HepG2 (cell line): ENCODE data around the gene C5AR2. TPM values are rescaled to one million over a fixed set of nuclear protein-coding genes. Genes with fewer than 3 reads are reported as not detected.

ENCODE experiments used
- BORCS8-MEF2B ChIP-seq: sonication (generic); formaldehyde crosslinking; IDR thresholded peaks from 2 replicates; pipeline ENCODE4 v1.8.0; 2022; ENCODE audit warnings: mild to moderate bottlenecking, missing genetic modification reagents
- CEBPZ ChIP-seq: IDR thresholded peaks from 2 replicates; pipeline ENCODE4 v1.6.1; 2012; ENCODE audit warnings: low read length, improper control_type of control experiment
- FOXA3 ChIP-seq: IDR thresholded peaks from 2 replicates; pipeline ENCODE4 v1.6.1; 2016; ENCODE audit warnings: missing genetic modification reagents, missing compliant biosample characterization
- MATR3 ChIP-seq: sonication (generic); formaldehyde crosslinking; IDR thresholded peaks from 2 replicates; pipeline ENCODE4 v1.4.0; 2020; ENCODE audit warnings: missing genetic modification reagents
- PLRG1 ChIP-seq: fragments of 450-650 bp; conservative IDR thresholded peaks from 2 replicates; pipeline ENCODE4 v1.6.1; 2016
- TBX3 ChIP-seq: fragments of 450-650 bp; IDR thresholded peaks from 2 replicates; pipeline ENCODE4 v1.6.1; 2017; ENCODE audit warnings: antibody characterized with exemption, mild to moderate bottlenecking, inconsistent platforms, borderline replicate concordance
- TEAD3 ChIP-seq: optimal IDR thresholded peaks from 2 replicates; pipeline ENCODE3; 2016; ENCODE audit warnings: borderline replicate concordance
- ZBTB39 ChIP-seq: sonication (generic); formaldehyde crosslinking; IDR thresholded peaks from 2 replicates; pipeline ENCODE4 v1.5.0; 2020; ENCODE audit warnings: missing genetic modification reagents
- ZNF292 ChIP-seq: sonication (generic); formaldehyde crosslinking; IDR thresholded peaks from 2 replicates; pipeline ENCODE4 v1.8.1; 2022; ENCODE audit warnings: mild to moderate bottlenecking, low read depth, missing genetic modification reagents, borderline replicate concordance
- ZNF350 ChIP-seq: sonication (generic); formaldehyde crosslinking; IDR thresholded peaks from 2 replicates; pipeline ENCODE4 v1.4.0; 2020; ENCODE audit warnings: mild to moderate bottlenecking, low read depth, missing genetic modification reagents, borderline replicate concordance
- ZNF432 ChIP-seq: sonication (generic); formaldehyde crosslinking; IDR thresholded peaks from 2 replicates; pipeline ENCODE4 v1.5.0; 2020; ENCODE audit warnings: missing genetic modification reagents, mild to moderate bottlenecking, borderline replicate concordance
- ZSCAN29 ChIP-seq: sonication (generic); formaldehyde crosslinking; conservative IDR thresholded peaks from 2 replicates; pipeline ENCODE4 v1.4.0; 2020; ENCODE audit warnings: mild to moderate bottlenecking, missing genetic modification reagents
- polyA plus RNA-seq, 8 experiments: library from polyadenylated mRNA; depleted of rRNA in 3 of 8; stranded (reverse) in 7 of 8; unstranded in 1 of 8; fragments of >200 nt; fragmentation: Illumina TruSeq in 4 of 8; extraction: Trizol in 4 of 8; gene quantifications; 2 replicates each; pipeline versions ENCODE4 v1.2.1 to v1.2.3, GENCODE V29; 2011 to 2016; ENCODE audit warnings: low read depth in 4 of 8, missing spikeins in 1 of 8, mixed read lengths in 1 of 8; ENCODE audit not compliant: insufficient read depth in 1 of 8
- total RNA-seq, 5 experiments: library from RNA; depleted of rRNA; stranded (reverse); fragments of >200 nt; fragmentation: Illumina TruSeq; extraction: Trizol; gene quantifications; 2 replicates each; pipeline ENCODE4 v1.2.3, GENCODE V29; 2016; ENCODE audit warnings: low read depth in 1 of 5
- TF ChIP-seq, protein P1 (sequence below): sonication (generic); formaldehyde crosslinking; IDR thresholded peaks from one replicate; pipeline ENCODE4 v1.5.1; 2020; ENCODE audit warnings: mild to moderate bottlenecking, missing genetic modification reagents; ENCODE audit errors: not compliant biosample characterization
- TF ChIP-seq, protein P2 (sequence below): sonication (generic); formaldehyde crosslinking; IDR thresholded peaks from 2 replicates; pipeline ENCODE4 v1.4.0; 2020; ENCODE audit warnings: missing genetic modification reagents

The C5AR2 gene
- total and polyA plus RNA-seq, 2 of the 13 experiments (the other 11 are each of a cell fraction or from before 2014, with no cell fraction given) = 0.09 to 0.24 TPM

DNA sequence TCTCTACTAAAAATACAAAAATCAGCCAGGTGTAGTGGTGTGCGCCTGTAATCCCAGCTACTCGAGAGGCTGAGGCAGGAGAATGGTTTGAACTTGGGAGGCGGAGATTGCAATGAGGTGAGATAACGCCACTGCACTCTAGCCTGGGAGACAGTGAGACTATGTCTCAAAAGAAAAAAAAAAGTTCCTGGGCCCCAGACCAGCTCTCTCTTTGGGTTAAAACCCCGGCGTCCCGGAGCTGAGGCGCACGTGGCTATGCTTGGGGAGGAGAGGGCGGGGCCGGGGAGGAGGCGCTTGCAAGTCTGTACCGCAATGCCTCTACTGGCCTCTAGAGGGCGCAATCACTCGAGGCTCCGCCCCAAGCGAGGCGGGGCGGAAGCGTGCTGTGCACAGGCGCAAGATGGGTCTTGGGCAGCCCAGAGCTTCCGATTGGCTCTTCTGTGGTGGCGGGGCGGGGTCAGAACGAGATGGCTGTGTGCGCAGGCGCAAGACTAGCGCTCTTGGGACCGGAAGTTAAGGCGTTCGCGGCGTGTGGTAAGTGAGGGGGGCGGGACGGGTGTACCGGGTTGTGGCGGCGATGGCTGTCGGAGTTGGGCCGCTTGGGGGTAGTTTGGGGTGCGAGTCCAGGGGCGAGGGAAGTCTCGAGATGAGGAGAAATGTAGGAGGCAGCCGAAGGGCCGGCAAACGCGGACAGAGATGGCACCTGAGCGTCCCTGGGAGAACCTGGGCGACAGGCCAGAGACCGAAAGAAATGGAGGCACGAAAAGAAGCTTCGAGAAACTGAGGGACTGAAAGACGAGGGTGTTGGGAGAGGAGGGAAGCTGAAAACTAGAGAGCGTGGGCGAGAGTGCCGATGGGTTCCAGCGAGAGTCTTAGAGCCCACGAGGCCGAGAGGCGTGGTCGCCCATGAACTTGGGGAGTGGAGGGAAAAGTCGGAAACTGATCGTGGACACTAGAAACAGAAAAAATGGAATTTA is 17.1 kb downstream of the C5AR2 start, which contains the start of gene DHX34 (continued):
- TF ChIP-seq ZSCAN29 (CRISPR knock-in tag) (peak; percentile 65; the same call in 1 of the 2 replicates), ZNF292 (CRISPR knock-in tag) (no peak), PLRG1 (no peak), MATR3 (CRISPR knock-in tag) (no peak), ZNF432 (CRISPR knock-in tag) (no peak), TBX3 (peak; percentile 41; the same call in 1 of the 2 replicates), FOXA3 (CRISPR knock-in tag) (0 out of 2 replicates have a peak, but pooled peaks have one; percentile 21), TEAD3 (CRISPR knock-in tag) (peak; percentile 28), CEBPZ (no peak), ZBTB39 (no peak; the same call in 1 of the 2 replicates), ZNF350 (CRISPR knock-in tag) (peak; percentile 66; the same call in 1 of the 2 replicates), BORCS8-MEF2B (CRISPR knock-in tag) (peak; percentile 82)
- TF ChIP-seq, protein P1, sequence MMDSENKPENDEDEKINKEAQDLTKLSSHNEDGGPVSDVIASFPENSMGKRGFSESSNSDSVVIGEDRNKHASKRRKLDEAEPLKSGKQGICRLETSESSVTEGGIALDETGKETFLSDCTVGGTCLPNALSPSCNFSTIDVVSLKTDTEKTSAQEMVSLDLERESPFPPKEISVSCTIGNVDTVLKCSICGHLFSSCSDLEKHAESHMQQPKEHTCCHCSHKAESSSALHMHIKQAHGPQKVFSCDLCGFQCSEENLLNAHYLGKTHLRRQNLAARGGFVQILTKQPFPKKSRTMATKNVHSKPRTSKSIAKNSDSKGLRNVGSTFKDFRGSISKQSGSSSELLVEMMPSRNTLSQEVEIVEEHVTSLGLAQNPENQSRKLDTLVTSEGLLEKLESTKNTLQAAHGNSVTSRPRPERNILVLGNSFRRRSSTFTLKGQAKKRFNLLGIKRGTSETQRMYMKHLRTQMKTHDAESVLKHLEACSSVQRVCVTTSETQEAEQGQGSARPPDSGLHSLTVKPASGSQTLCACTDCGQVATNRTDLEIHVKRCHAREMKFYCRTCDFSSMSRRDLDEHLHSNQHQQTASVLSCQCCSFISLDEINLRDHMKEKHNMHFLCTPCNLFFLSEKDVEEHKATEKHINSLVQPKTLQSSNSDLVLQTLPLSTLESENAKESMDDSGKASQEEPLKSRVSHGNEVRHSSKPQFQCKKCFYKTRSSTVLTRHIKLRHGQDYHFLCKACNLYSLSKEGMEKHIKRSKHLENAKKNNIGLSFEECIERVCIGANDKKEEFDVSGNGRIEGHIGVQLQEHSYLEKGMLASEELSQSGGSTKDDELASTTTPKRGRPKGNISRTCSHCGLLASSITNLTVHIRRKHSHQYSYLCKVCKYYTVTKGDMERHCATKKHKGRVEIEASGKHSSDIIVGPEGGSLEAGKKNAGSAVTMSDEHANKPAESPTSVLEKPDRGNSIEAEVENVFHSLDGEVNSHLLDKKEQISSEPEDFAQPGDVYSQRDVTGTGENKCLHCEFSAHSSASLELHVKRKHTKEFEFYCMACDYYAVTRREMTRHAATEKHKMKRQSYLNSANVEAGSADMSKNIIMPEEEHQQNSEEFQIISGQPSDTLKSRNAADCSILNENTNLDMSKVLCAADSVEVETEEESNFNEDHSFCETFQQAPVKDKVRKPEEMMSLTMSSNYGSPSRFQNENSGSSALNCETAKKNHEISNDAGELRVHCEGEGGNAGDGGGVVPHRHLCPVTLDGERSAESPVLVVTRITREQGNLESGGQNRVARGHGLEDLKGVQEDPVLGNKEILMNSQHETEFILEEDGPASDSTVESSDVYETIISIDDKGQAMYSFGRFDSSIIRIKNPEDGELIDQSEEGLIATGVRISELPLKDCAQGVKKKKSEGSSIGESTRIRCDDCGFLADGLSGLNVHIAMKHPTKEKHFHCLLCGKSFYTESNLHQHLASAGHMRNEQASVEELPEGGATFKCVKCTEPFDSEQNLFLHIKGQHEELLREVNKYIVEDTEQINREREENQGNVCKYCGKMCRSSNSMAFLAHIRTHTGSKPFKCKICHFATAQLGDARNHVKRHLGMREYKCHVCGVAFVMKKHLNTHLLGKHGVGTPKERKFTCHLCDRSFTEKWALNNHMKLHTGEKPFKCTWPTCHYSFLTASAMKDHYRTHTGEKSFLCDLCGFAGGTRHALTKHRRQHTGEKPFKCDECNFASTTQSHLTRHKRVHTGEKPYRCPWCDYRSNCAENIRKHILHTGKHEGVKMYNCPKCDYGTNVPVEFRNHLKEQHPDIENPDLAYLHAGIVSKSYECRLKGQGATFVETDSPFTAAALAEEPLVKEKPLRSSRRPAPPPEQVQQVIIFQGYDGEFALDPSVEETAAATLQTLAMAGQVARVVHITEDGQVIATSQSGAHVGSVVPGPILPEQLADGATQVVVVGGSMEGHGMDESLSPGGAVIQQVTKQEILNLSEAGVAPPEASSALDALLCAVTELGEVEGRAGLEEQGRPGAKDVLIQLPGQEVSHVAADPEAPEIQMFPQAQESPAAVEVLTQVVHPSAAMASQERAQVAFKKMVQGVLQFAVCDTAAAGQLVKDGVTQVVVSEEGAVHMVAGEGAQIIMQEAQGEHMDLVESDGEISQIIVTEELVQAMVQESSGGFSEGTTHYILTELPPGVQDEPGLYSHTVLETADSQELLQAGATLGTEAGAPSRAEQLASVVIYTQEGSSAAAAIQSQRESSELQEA = no peak
- TF ChIP-seq, protein P2, sequence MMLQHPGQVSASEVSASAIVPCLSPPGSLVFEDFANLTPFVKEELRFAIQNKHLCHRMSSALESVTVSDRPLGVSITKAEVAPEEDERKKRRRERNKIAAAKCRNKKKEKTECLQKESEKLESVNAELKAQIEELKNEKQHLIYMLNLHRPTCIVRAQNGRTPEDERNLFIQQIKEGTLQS = no peak
